CD4-positive, CD25-positive, alpha-beta regulatory T cell (primary cell): ENCODE results near the gene CWC27. TPM values are rescaled to one million over a fixed set of nuclear protein-coding genes. Genes with fewer than 3 reads are reported as not detected.

Experiments
- ATAC-seq, 2 donors: fragments of 150-1000 bp; cut with Tn5 transposase; one replicate each; pipeline ENCODE4 v1.10.0; 2021; ENCODE audit warnings: low read depth in 2 of 2, moderate number of reproducible peaks in 2 of 2, moderate library complexity in 1 of 2
- DNase-seq, 3 donors: peaks; one replicate each; pipeline versions ENCODE4 v3.0.0 to v3.0.0-alpha.2; 2012 to 2022; ENCODE audit warnings: mixed read lengths in 1 of 3
- H3K27ac ChIP-seq: one replicate; pipeline ENCODE4 v1.7.0; 2013; ENCODE audit warnings: mild to moderate bottlenecking, low read length; ENCODE audit not compliant: insufficient read depth, poor library complexity, severe bottlenecking
- H3K27me3 ChIP-seq: one replicate; pipeline ENCODE4 v1.7.0; 2013; ENCODE audit warnings: low read length; ENCODE audit not compliant: control insufficient read depth, insufficient read depth
- H3K36me3 ChIP-seq: one replicate; pipeline ENCODE4 v1.7.0; 2013; ENCODE audit warnings: mild to moderate bottlenecking, low read length, moderate library complexity; ENCODE audit not compliant: control insufficient read depth, insufficient read depth
- H3K4me1 ChIP-seq: 2 replicates; pipeline ENCODE4 v1.7.0; 2013; ENCODE audit warnings: mild to moderate bottlenecking, low read length; ENCODE audit not compliant: insufficient read depth, control insufficient read depth, poor library complexity, severe bottlenecking
- H3K4me3 ChIP-seq: one replicate; pipeline ENCODE4 v1.7.0; 2013; ENCODE audit warnings: low read depth, mild to moderate bottlenecking, low read length, moderate library complexity
- H3K9me3 ChIP-seq, 2 experiments: 1 replicate in 1 of 2; 2 replicates in 1 of 2; pipeline ENCODE4 v1.7.0; 2013; ENCODE audit warnings: low read length in 2 of 2, mild to moderate bottlenecking in 1 of 2, moderate library complexity in 1 of 2; ENCODE audit not compliant: control insufficient read depth in 2 of 2
- H3K27ac Mint-ChIP-seq, 3 donors: one replicate each; pipeline ENCODE4 v1.8.0; 2020 to 2022; ENCODE audit warnings: mild to moderate bottlenecking in 3 of 3, mixed read lengths in 3 of 3, moderate library complexity in 2 of 3
- H3K27me3 Mint-ChIP-seq: one replicate; pipeline ENCODE4 v1.8.0; 2022; ENCODE audit warnings: mild to moderate bottlenecking, mixed read lengths
- H3K36me3 Mint-ChIP-seq: one replicate; pipeline ENCODE4 v1.8.0; 2020; ENCODE audit warnings: mixed read lengths
- H3K4me1 Mint-ChIP-seq, 4 donors: one replicate each; pipeline ENCODE4 v1.8.0; 2020 to 2022; ENCODE audit warnings: mixed read lengths in 4 of 4, mild to moderate bottlenecking in 1 of 4
- H3K4me3 Mint-ChIP-seq, 4 donors: one replicate each; pipeline ENCODE4 v1.8.0; 2020 to 2022; ENCODE audit warnings: mild to moderate bottlenecking in 4 of 4, mixed read lengths in 4 of 4, moderate library complexity in 3 of 4
- H3K9me3 Mint-ChIP-seq, 7 donors: one replicate each; pipeline ENCODE4 v1.8.0; 2020 to 2022; ENCODE audit warnings: mixed read lengths in 7 of 7, mild to moderate bottlenecking in 3 of 7, moderate library complexity in 2 of 7
- polyA plus RNA-seq, 4 donors: library from polyadenylated mRNA; unstranded; fragments of 300-500 nt; fragmentation: Illumina TruSeq; gene quantifications; one replicate each; pipeline ENCODE4 v1.2.3, GENCODE V29; 2021
- total RNA-seq: library from RNA; stranded (reverse); gene quantifications from one replicate; pipeline ENCODE4 v1.2.3, GENCODE V29; 2022

The CWC27 gene
- total and polyA plus RNA-seq, 5 donors from 2014 or later, result 22.4 to 33.4 (median 27.6) TPM

- Mint-ChIP-seq H3K4me3 (no peak overlapping the region), H3K27ac (no peak overlapping the region), H3K4me1 (peaks cover 0 to 8% (median under 1%) of the 10 kb centered on the region in 4 donors), H3K36me3 (peaks cover 24% of the 10 kb centered on the region), H3K9me3 (no peaks in the 10 kb centered on the region), H3K27me3 (no peaks in the 10 kb centered on the region)
- Histone ChIP-seq H3K4me3 (no peak overlapping the region), H3K9me3 (no peaks in the 10 kb centered on the region), H3K27ac (no peak overlapping the region), H3K36me3 (peaks cover 20% of the 10 kb centered on the region), H3K4me1 (no peaks in the 10 kb centered on the region), H3K27me3 (no peaks in the 10 kb centered on the region)
- ATAC-seq (no peak), DNase-seq (no peak)
These were observed 20.7 kb downstream of the CWC27 start for GRCh38 chr5:64789457-64789856.

DNA sequence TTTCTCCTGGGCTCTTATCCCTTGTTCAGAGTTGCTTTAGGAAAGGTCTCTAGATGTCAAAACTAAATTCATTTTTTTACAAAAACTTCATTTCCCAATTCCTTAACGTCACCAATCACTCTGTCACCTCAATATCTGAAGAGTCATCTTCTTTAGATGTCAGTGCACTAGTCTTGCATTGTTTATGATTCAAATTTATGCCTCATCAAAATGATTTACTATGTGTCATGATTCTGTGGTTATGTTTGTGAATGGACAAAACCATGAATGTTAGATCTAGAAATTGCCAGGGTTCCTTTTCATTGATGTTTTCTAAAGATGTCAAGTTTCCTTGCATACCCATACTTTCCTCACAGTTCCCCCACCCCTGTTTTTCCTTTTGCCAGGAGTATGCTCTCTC is 21.5 kb downstream of the CWC27 start:
- Mint-ChIP-seq H3K27ac (peak overlapping the region in 1 of 3 donors; percentile 33), H3K9me3 (no peaks in the 10 kb centered on the region), H3K4me3 (no peak overlapping the region), H3K27me3 (no peaks in the 10 kb centered on the region), H3K36me3 (peaks cover 24% of the 10 kb centered on the region), H3K4me1 (peaks cover 0 to 6% (median 0%) of the 10 kb centered on the region in 4 donors)
- Histone ChIP-seq H3K36me3 (peaks cover 20% of the 10 kb centered on the region), H3K27ac (no peak overlapping the region), H3K27me3 (no peaks in the 10 kb centered on the region), H3K9me3 (no peaks in the 10 kb centered on the region), H3K4me3 (no peak overlapping the region), H3K4me1 (no peaks in the 10 kb centered on the region)
- ATAC-seq, result no peak
- no peak for DNase-seq

- H3K9me3 ChIP-seq, result no peaks in the 10 kb centered on the region
- DNase-seq, result no peak
- peaks cover 16% of the 10 kb centered on the region for H3K36me3 ChIP-seq
- H3K4me3 ChIP-seq, result no peak overlapping the region
- ATAC-seq, result no peak
- H3K27me3 Mint-ChIP-seq, result no peaks in the 10 kb centered on the region
- no peaks in the 10 kb centered on the region for H3K27me3 ChIP-seq
- H3K4me1 ChIP-seq, result no peaks in the 10 kb centered on the region
- no peaks in the 10 kb centered on the region for H3K4me1 Mint-ChIP-seq
- H3K27ac ChIP-seq, result no peak overlapping the region
- peaks cover 17% of the 10 kb centered on the region for H3K36me3 Mint-ChIP-seq
- H3K4me3 Mint-ChIP-seq, result no peak overlapping the region
- no peak overlapping the region for H3K27ac Mint-ChIP-seq
- no peaks in the 10 kb centered on the region for H3K9me3 Mint-ChIP-seq
These were observed 23.7 kb downstream of the CWC27 start for GRCh38 chr5:64792469-64792868.

GRCh38 chr5:64794053-64794770 is 25.5 kb downstream of the CWC27 start:
- DNase-seq (no peak), ATAC-seq (no peak)
- H3K36me3 ChIP-seq, result peaks cover 13% of the 10 kb centered on the region
- H3K4me3 ChIP-seq, result no peak overlapping the region
- no peaks in the 10 kb centered on the region for H3K4me1 ChIP-seq
- peaks cover 25% of the 10 kb centered on the region for H3K36me3 Mint-ChIP-seq
- no peak overlapping the region for H3K4me3 Mint-ChIP-seq
- H3K27me3 ChIP-seq, result no peaks in the 10 kb centered on the region
- H3K27ac ChIP-seq, result no peak overlapping the region
- H3K9me3 Mint-ChIP-seq, result no peaks in the 10 kb centered on the region
- no peak overlapping the region for H3K27ac Mint-ChIP-seq
- H3K27me3 Mint-ChIP-seq, result no peaks in the 10 kb centered on the region
- H3K9me3 ChIP-seq, result no peaks in the 10 kb centered on the region
- peaks cover 0 to 5% (median 0%) of the 10 kb centered on the region in 4 donors for H3K4me1 Mint-ChIP-seq

DNA sequence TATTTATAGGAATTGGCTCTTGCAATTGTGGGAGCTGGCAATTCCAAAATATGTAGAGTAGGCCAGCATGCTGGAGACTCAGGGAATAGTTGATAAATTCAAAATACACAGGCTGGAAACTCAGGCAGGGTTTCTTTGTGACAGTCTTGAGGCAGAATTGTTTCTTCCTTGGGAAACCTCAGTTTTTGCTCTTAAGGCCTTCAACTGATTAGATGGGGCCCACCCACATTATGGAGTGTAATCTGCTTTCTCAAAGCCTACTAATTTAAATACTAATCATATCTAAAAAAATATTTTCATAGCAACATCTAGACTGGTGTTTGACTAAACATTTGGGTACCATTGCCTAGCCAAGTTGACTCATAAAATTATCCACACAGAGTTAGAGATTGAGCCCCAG is 27.6 kb downstream of the CWC27 start:
- Mint-ChIP-seq H3K4me1 (peaks cover 0 to 5% (median 0%) of the 10 kb centered on the region in 4 donors), H3K27me3 (no peaks in the 10 kb centered on the region), H3K4me3 (no peak overlapping the region), H3K9me3 (no peaks in the 10 kb centered on the region), H3K27ac (no peak overlapping the region), H3K36me3 (peaks cover 25% of the 10 kb centered on the region)
- no peak for DNase-seq
- H3K9me3 ChIP-seq, result no peaks in the 10 kb centered on the region
- H3K4me3 ChIP-seq, result no peak overlapping the region
- H3K27me3 ChIP-seq, result no peaks in the 10 kb centered on the region
- peaks cover 12% of the 10 kb centered on the region for H3K36me3 ChIP-seq
- H3K27ac ChIP-seq, result no peak overlapping the region
- ATAC-seq, result no peak
- no peaks in the 10 kb centered on the region for H3K4me1 ChIP-seq

- Mint-ChIP-seq H3K36me3 (peaks cover 17% of the 10 kb centered on the region), H3K4me1 (peaks cover 0 to 5% (median 0%) of the 10 kb centered on the region in 4 donors), H3K9me3 (no peaks in the 10 kb centered on the region), H3K27me3 (no peaks in the 10 kb centered on the region), H3K4me3 (no peak overlapping the region), H3K27ac (no peak overlapping the region)
- DNase-seq (no peak), ATAC-seq (no peak)
- no peaks in the 10 kb centered on the region for H3K9me3 ChIP-seq
- H3K4me3 ChIP-seq, result no peak overlapping the region
- no peaks in the 10 kb centered on the region for H3K27me3 ChIP-seq
- peaks cover 28% of the 10 kb centered on the region for H3K36me3 ChIP-seq
- H3K27ac ChIP-seq, result no peak overlapping the region
- H3K4me1 ChIP-seq, result no peaks in the 10 kb centered on the region
These were observed 32.2 kb downstream of the CWC27 start for GRCh38 chr5:64800926-64801325.

DNA sequence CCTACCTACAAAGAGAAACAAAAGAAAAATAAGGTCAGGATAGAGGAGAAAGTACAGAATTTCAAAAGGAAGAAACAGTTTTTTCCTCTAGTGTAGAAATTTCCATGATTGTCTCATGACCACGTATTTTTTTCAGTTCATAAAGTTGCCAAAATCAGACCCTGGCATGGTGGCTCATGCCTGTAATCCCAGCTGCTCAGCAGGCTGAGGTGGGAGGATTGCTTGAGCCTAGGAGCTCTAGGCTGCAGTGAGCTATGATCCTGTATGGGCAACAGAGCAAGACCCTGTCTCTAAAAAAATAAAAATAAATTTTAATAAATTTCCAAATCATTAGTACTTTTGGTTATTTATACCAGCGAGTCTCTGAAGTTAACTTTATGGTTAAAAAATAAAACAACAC is 37.8 kb downstream of the CWC27 start:
- H3K36me3 ChIP-seq, result peaks cover 37% of the 10 kb centered on the region
- no peaks in the 10 kb centered on the region for H3K27me3 ChIP-seq
- DNase-seq (no peak), ATAC-seq (no peak)
- Mint-ChIP-seq H3K36me3 (peaks cover 21% of the 10 kb centered on the region), H3K9me3 (no peaks in the 10 kb centered on the region), H3K4me1 (peaks cover 0 to 6% (median under 1%) of the 10 kb centered on the region in 4 donors), H3K27me3 (no peaks in the 10 kb centered on the region), H3K4me3 (no peak overlapping the region), H3K27ac (no peak overlapping the region)
- H3K27ac ChIP-seq, result no peak overlapping the region
- no peaks in the 10 kb centered on the region for H3K9me3 ChIP-seq
- no peaks in the 10 kb centered on the region for H3K4me1 ChIP-seq
- H3K4me3 ChIP-seq, result no peak overlapping the region

DNA sequence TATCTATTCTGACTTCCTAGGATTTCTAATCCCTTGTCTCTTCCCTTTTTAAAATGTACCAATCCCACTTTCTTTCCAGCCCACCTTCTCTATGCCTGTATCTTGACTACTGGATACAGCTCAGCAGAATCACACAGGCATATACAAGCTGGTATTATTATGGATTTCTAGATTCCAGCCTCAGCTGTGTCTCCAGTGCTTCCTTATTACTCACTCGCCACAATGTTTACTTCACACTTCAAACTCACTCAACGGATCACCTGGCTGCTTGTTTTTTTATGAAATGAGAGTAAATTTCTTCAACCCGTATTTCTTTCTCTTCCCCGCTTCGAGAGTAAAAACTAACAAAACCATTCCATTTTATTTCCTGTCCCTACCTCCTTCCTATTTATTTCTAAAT is 38.8 kb downstream of the CWC27 start:
- Mint-ChIP-seq H3K4me3 (no peak overlapping the region), H3K4me1 (peaks cover 0 to 6% (median under 1%) of the 10 kb centered on the region in 4 donors), H3K27ac (no peak overlapping the region), H3K9me3 (no peaks in the 10 kb centered on the region), H3K36me3 (peaks cover 21% of the 10 kb centered on the region), H3K27me3 (no peaks in the 10 kb centered on the region)
- no peak overlapping the region for H3K27ac ChIP-seq
- peaks cover 33% of the 10 kb centered on the region for H3K36me3 ChIP-seq
- no peaks in the 10 kb centered on the region for H3K4me1 ChIP-seq
- H3K9me3 ChIP-seq, result no peaks in the 10 kb centered on the region
- no peaks in the 10 kb centered on the region for H3K27me3 ChIP-seq
- DNase-seq (no peak), ATAC-seq (no peak)
- H3K4me3 ChIP-seq, result no peak overlapping the region
